G401.6 (cell line): Measurements from ENCODE around the gene EPHA8.

Source experiments
- FAIRE-seq: peaks from 2 replicates; lab custom pipeline; 2012; peaks lifted over from hg19 to GRCh38; lab: Jason Lieb, UNC

Gene EPHA8

DNA sequence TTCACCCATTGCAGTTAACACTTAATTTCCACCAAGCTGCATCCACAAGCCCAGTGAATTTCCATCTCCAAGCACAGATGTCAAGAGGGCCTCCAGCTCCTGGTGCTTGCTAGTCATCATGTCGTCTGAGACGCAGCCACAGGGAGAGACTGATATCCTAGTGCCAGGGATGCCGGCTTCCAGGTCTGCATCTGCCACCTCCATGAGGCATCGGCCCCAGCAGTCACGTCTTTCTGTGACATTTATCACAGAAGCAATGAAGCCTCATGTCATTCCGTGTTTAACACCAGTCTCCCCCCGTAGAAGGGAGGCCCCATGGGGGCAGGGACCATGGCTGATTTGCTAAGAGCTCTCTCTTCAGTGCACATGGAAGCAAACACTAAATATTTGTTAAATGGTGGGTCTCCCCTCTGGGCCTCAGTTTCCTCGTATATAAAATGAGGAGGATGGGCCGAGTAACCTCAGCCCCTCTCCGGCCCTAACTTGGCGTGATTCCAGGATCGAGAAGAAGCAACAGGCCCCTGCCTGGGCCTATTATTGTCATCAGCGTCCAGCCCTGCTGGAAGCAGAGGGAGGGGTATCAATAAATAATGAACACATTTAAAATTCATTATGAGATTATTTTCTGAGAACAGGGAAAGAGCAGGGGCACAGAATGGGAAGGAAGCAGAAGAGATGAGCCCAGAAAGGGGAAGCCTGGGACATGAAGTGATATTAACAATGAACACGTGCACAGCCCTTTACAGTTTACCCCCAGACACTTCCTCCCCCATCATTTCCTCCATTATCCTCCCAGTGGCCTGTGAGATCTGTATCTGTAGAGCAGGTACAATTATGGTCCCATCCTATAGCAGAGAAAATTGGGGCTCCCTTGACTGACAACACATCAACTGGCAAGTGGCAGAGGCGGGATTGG, 88.9 kb downstream of the EPHA8 start:
- no peak for FAIRE-seq

DNA sequence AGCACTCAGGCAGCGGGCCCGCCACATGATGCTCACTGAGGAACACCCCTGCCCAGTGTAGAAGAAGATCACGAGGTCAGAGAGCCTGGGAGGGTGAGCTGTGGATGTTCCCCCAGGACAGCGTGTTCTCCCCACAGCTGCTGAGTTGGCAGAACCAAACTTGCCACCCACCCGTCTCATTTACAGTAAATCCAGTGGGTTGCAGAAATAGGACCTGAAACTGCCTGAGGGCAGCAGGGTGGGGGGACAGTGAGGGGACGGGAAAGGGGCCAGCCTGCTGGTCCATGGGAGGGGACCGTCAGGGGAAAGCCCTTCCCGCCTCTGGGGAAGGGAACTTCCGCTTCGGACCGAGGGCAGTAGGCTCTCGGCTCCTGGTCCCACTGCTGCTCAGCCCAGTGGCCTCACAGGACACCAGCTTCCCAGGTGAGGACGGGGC, 89.6 kb downstream of the EPHA8 start, which contains the start of gene C1QB:
Gene C1QB, plus strand, starts transcription at position 356 of the 436 bp plus-strand sequence. CDS start 6,227 bp downstream, outside the sequence.
- FAIRE-seq = no peak
